Activated CD4-positive, alpha-beta T cell treated with anti-CD3 and anti-CD28 coated beads for 36 hours (primary cell): Measurements from ENCODE around the gene DUSP22. TPM values are rescaled to one million over a fixed set of nuclear protein-coding genes. Genes with fewer than 3 reads are reported as not detected.
"Not testable (repeated sequence)": the region's sequence is repeated elsewhere in the genome, so short reads cannot be mapped to it uniquely, and the experiment has no call there.

ENCODE experiments used
- ATAC-seq: fragments of 200-7000 bp; cut with Tn5 transposase; one replicate; pipeline ENCODE4 v1.10.0; 2021; ENCODE audit warnings: mild to moderate bottlenecking, moderate library complexity
- CTCF ChIA-PET: fragments of 350-600 bp; sonication (Branson Sonifier 250); formaldehyde crosslinking; loops from one replicate; lab custom pipeline; 2021; ENCODE audit warnings: antibody characterized with exemption; lab: Charles Lee
- POLR2A ChIA-PET: fragments of 350-600 bp; sonication (Branson Sonifier 250); formaldehyde crosslinking; loops from one replicate; lab custom pipeline; 2021; ENCODE audit warnings: antibody characterized with exemption, inconsistent platforms; lab: Charles Lee
- DNase-seq: peaks from one replicate; pipeline ENCODE4 v3.0.0-alpha.2; 2020
- H3K27ac Mint-ChIP-seq: one replicate; pipeline ENCODE4 v1.8.0; 2021; ENCODE audit warnings: mixed read lengths
- H3K27me3 Mint-ChIP-seq: one replicate; pipeline ENCODE4 v1.8.0; 2021; ENCODE audit warnings: mixed read lengths
- H3K36me3 Mint-ChIP-seq: one replicate; pipeline ENCODE4 v1.8.0; 2021; ENCODE audit warnings: low read depth, mixed read lengths
- H3K4me1 Mint-ChIP-seq: one replicate; pipeline ENCODE4 v1.8.0; 2021; ENCODE audit warnings: mixed read lengths
- H3K4me3 Mint-ChIP-seq: one replicate; pipeline ENCODE4 v1.8.0; 2021; ENCODE audit warnings: mild to moderate bottlenecking, moderate library complexity, mixed read lengths
- H3K9me3 Mint-ChIP-seq: one replicate; pipeline ENCODE4 v1.8.0; 2021; ENCODE audit warnings: low read depth, mixed read lengths
- intact Hi-C, 2 experiments: fragments of 100-400 bp; cut with DNase I in 1 of 2; cut with micrococcal nuclease in 1 of 2; formaldehyde crosslinking; loops; one replicate each; pipeline versions ENCODE4 v1.14.2 to v1.15.1; 2022 to 2024; cut with DNase I, micrococcal nuclease
- total RNA-seq, 2 experiments: library from RNA; stranded (reverse); gene quantifications; one replicate each; pipeline ENCODE4 v1.2.3, GENCODE V29; 2021

Gene DUSP22
- total RNA-seq, 2 experiments from 2014 or later, result 33.2 to 33.7 TPM

GRCh38 chr6:373031-373430, 80.7 kb downstream of the DUSP22 start:
- Mint-ChIP-seq H3K4me3 (no peak overlapping the region), H3K4me1 (peaks cover 7% of the 10 kb centered on the region), H3K27ac (no peak overlapping the region), H3K9me3 (no peaks in the 10 kb centered on the region), H3K27me3 (peaks cover 33% of the 10 kb centered on the region), H3K36me3 (no peaks in the 10 kb centered on the region)
- ATAC-seq (no peak), DNase-seq (no peak)
- ChIA-PET CTCF (interaction anchor here (0.5 to 0.8 kb wide), 3 partner anchors 10 to 62 kb away, joined by 3 read pairs; no protein-coding TSS in a partner anchor), POLR2A (no interaction called here)
- intact Hi-C loops, result no loop called here

DNA sequence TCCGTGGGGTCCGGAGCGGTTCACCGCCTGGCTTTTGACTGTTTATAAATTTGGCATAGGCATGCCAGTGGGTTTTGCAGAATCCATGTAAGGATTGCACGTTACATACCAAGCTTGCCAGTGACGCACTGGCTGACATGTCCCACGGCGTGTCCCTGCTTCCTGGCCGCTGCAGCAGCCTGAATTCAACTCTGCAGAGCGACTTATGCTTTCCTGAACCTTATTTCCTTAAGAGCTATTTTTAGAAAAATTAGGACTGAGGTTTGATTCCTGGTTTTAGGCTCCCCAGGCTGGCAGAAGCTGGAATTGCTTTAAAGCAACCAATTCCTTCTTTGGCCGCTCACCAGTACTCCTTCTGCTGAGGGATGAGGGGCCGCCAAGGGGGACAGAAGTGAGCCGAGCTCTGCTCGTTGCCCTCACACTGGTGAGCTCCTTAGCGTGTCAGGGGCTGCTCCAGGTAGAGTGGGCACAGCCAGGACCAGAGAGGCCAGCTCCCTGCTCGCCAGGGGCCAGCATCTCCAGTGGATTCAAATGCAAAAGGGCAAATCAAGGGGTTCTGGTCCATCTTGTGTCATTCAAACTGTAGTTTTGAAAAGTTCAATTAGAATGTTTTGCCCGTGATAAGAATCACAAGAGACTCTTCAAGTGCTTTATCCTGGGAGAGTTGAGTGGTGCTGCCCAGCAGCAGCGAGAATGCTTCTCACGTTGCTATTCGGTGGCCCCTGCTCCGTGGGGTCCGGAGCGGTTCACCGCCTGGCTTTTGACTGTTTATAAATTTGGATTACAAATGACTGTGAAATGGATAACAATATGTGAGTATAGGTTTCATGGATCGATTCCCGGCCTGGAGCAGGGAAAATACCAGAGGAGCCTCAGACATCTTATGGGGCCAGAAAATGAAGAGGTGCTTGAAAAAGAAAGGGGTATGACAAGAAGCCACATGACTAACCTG, 81.8 kb downstream of the DUSP22 start:
- no peak for ATAC-seq
- ChIA-PET POLR2A (no interaction called here), CTCF (interaction anchor here (0.6 to 0.8 kb wide), 2 partner anchors 11 to 41 kb away, joined by 3 read pairs; no protein-coding TSS in a partner anchor)
- Mint-ChIP-seq H3K36me3 (no peaks in the 10 kb centered on the region), H3K27me3 (peaks cover 35% of the 10 kb centered on the region), H3K4me3 (no peak overlapping the region), H3K9me3 (no peaks in the 10 kb centered on the region), H3K27ac (no peak overlapping the region), H3K4me1 (peaks cover 7% of the 10 kb centered on the region)
- intact Hi-C loops, result no loop called here
- no peak for DNase-seq

GRCh38 chr6:374956-375355, 82.7 kb downstream of the DUSP22 start:
- POLR2A ChIA-PET, result no interaction called here
- Mint-ChIP-seq H3K36me3 (no peaks in the 10 kb centered on the region), H3K27me3 (peaks cover 35% of the 10 kb centered on the region), H3K9me3 (no peaks in the 10 kb centered on the region), H3K4me3 (no peak overlapping the region), H3K4me1 (peaks cover 9% of the 10 kb centered on the region), H3K27ac (no peak overlapping the region)
- ATAC-seq (no peak), DNase-seq (no peak)
- CTCF ChIA-PET, result no interaction called here
- intact Hi-C loops, result no loop called here

GRCh38 chr6:376827-377640, 84.7 kb downstream of the DUSP22 start:
- no peak for DNase-seq
- ChIA-PET POLR2A (no interaction called here), CTCF (interaction anchor here (1.1 to 1.6 kb wide), 2 partner anchors 38 to 43 kb away, joined by 3 to 4 read pairs; no protein-coding TSS in a partner anchor)
- Mint-ChIP-seq H3K4me1 (peaks cover 9% of the 10 kb centered on the region), H3K36me3 (no peaks in the 10 kb centered on the region), H3K27ac (no peak overlapping the region), H3K4me3 (no peak overlapping the region), H3K27me3 (peaks cover 37% of the 10 kb centered on the region), H3K9me3 (no peaks in the 10 kb centered on the region)
- intact Hi-C loops, result no loop called here
- no peak for ATAC-seq

- H3K36me3 Mint-ChIP-seq, DNase-seq, H3K9me3 Mint-ChIP-seq, intact Hi-C loops, H3K4me1 Mint-ChIP-seq, H3K27ac Mint-ChIP-seq, ATAC-seq, H3K4me3 Mint-ChIP-seq: not testable (repeated sequence)
- POLR2A ChIA-PET, result interaction anchor here (0.6 kb wide), 1 partner anchor 211 kb away, joined by 7 read pairs; no protein-coding TSS in a partner anchor
- peaks cover 36% of the 10 kb centered on the region for H3K27me3 Mint-ChIP-seq
- CTCF ChIA-PET, result interaction anchor here (1.6 kb wide), 1 partner anchor 39 kb away, joined by 4 read pairs; no protein-coding TSS in a partner anchor
These were observed 85.3 kb downstream of the DUSP22 start for GRCh38 chr6:377641-378020.

GRCh38 chr6:378090-378957, 86.0 kb downstream of the DUSP22 start:
- no peak overlapping the region for H3K27ac Mint-ChIP-seq
- ATAC-seq, result no peak
- peaks cover 32% of the 10 kb centered on the region for H3K27me3 Mint-ChIP-seq
- ChIA-PET POLR2A (interaction anchor here (0.6 kb wide), 1 partner anchor 212 kb away, joined by 7 read pairs; no protein-coding TSS in a partner anchor), CTCF (no interaction called here)
- no peaks in the 10 kb centered on the region for H3K36me3 Mint-ChIP-seq
- DNase-seq, result no peak
- no peaks in the 10 kb centered on the region for H3K9me3 Mint-ChIP-seq
- peaks cover 6% of the 10 kb centered on the region for H3K4me1 Mint-ChIP-seq
- no peak overlapping the region for H3K4me3 Mint-ChIP-seq
- intact Hi-C loops, result no loop called here

DNA sequence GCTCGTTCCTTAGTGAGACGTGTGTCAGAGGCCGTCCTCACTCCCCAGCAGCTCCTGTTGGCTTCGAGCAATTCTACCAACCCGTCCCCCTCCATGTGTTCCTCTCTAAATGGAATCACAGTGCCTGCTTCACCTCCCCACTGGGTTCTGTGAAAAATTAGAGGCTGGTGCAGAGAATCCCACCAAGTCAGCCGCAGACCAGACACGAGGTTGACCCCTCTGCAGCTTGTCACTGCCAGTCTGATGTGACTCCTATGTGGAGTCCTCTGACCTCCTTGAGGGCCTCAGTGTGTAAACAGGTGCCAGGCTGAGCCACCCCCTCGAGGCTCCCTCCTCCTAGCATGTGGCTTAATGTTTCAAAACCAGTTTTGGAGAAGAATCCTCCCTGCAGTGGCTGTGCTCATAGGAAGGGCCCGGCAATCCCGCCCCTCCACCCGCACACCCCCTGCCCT, 86.7 kb downstream of the DUSP22 start:
- DNase-seq (no peak), ATAC-seq (no peak)
- Mint-ChIP-seq H3K36me3 (no peaks in the 10 kb centered on the region), H3K9me3 (no peaks in the 10 kb centered on the region), H3K4me3 (no peak overlapping the region), H3K4me1 (peaks cover 6% of the 10 kb centered on the region), H3K27me3 (peaks cover 30% of the 10 kb centered on the region), H3K27ac (no peak overlapping the region)
- CTCF ChIA-PET, result no interaction called here
- intact Hi-C loops, result no loop called here
- POLR2A ChIA-PET, result no interaction called here

DNA sequence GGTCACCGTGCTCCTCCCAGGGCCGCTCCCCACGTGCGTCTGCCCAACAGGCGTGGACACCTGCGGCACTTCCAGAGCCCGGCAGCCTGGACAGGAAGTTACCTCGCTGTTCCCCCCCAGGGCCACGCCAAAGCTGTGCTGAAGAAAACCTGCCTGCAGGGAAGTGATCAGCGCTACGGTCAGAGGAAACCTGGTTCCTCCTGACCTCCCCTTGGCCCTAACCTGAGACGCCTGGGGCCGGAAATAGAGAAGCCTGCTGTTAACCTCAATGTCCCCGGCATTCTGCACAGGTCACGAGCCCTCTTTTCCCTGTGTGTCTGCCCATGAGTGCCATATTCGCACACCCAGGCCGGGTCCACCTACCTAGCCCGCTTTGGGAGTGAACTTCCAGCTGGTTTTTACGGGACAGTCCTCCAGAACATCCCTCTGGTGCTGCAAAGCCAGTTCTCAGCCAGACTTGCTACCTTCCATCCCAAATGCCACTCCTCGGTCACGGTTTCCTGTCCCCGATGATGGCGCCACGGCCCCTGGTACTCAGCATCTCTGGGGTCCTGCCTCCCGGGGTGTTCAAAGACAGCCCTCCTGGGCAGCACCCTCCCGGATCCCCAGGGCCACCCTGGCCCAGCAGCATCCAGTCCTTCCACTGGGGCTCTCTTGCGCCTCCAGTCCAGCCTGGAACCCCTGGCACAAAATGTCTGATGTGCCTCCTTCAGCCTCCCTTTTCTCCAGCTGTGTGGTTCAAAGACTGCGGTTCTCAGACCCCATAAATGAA, 87.3 kb downstream of the DUSP22 start:
- H3K4me3 Mint-ChIP-seq, result no peak overlapping the region
- ATAC-seq (no peak), DNase-seq (no peak)
- no peaks in the 10 kb centered on the region for H3K36me3 Mint-ChIP-seq
- CTCF ChIA-PET, result interaction anchor here (0.6 to 0.7 kb wide), 2 partner anchors 215 to 251 kb away, joined by 3 to 4 read pairs; no protein-coding TSS in a partner anchor
- H3K4me1 Mint-ChIP-seq, result peaks cover 6% of the 10 kb centered on the region
- POLR2A ChIA-PET, result no interaction called here
- H3K27ac Mint-ChIP-seq, result no peak overlapping the region
- intact Hi-C loops, result no loop called here
- no peaks in the 10 kb centered on the region for H3K9me3 Mint-ChIP-seq
- H3K27me3 Mint-ChIP-seq, result peaks cover 28% of the 10 kb centered on the region

DNA sequence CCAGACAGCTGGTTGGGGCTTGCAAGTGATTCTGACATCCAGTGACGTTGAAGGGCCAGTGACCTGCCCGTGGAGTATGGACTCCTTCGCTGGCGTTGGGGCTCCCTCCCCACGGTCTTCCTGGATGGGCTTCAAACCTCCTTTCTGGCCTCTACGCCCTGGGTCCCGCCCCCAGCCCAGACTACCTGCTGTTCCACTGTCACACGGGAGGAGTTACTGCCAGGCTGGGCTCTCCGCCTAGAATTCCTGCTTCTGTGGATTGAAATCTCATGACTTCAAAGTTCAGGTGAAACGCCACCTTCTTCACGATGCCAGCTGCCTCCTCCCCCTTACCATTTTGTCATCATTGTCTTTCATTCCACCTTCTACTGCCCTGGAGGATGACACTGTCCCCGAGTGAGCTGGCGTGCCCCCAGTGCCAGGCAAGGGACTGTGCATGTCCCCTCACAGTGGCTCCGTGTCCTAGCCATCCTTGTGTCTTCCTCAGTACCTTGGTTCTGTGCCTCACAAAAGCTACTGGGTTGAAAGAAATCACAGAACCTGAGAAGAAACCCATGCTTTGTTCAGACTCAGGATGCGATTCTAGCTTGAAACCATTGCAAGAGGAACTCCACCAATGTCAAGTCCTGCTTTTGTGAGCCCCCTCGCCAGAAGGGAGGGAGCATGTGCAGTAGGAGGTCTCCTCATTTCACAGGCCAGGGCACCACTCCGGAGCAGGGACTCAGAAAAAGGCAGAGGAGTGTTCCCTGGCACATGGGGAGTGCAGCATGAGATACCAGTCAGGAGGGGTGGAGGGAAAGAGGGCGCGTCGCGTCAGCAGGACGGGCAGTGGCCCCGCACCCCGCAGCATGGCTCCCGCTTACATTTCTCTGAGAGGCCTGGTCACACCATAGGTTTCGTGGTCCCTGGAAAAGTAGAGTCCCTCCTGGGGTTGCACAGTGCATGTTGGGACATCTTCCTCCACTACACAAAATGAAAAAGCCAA, 88.2 kb downstream of the DUSP22 start:
- peaks cover 25% of the 10 kb centered on the region for H3K27me3 Mint-ChIP-seq
- no peak overlapping the region for H3K27ac Mint-ChIP-seq
- intact Hi-C loops, result no loop called here
- no peak overlapping the region for H3K4me3 Mint-ChIP-seq
- no peaks in the 10 kb centered on the region for H3K9me3 Mint-ChIP-seq
- ChIA-PET CTCF (interaction anchor here (0.6 to 0.7 kb wide), 2 partner anchors 216 to 250 kb away, joined by 3 to 4 read pairs; no protein-coding TSS in a partner anchor), POLR2A (no interaction called here)
- DNase-seq, result no peak
- no peaks in the 10 kb centered on the region for H3K36me3 Mint-ChIP-seq
- ATAC-seq, result no peak
- peaks cover 6% of the 10 kb centered on the region for H3K4me1 Mint-ChIP-seq
